Measurements from ENCODE around the gene TERB2. TPM values are rescaled to one million over a fixed set of nuclear protein-coding genes. Genes with fewer than 3 reads are reported as not detected.
"Not testable (repeated sequence)": the region's sequence is repeated elsewhere in the genome, so short reads cannot be mapped to it uniquely, and the experiment has no call there.

Gene TERB2
- total RNA-seq, 2 experiments from 2014 or later: not detected

GRCh38 chr15:44977781-44978180 is 21.3 kb downstream of the TERB2 start:
- H3K27ac Mint-ChIP-seq; H3K36me3 Mint-ChIP-seq (ENCODE audit: low read depth); H3K4me1 Mint-ChIP-seq (ENCODE audit: low read depth); H3K4me3 Mint-ChIP-seq; intact Hi-C loops (cut with micrococcal nuclease); H3K27me3 Mint-ChIP-seq (ENCODE audit: low read depth); DNase-seq; H3K9me3 Mint-ChIP-seq: not testable (repeated sequence)
- CTCF ChIA-PET: interaction anchor here (1.0 kb wide), 1 partner anchor 14 kb away, joined by 3 read pairs; no protein-coding TSS in a partner anchor

GRCh38 chr15:44979617-44980339 is 23.3 kb downstream of the TERB2 start:
- H3K27me3 Mint-ChIP-seq (ENCODE audit: low read depth); DNase-seq; CTCF ChIA-PET; H3K27ac Mint-ChIP-seq; H3K4me3 Mint-ChIP-seq; intact Hi-C loops (cut with micrococcal nuclease); H3K9me3 Mint-ChIP-seq; H3K36me3 Mint-ChIP-seq (ENCODE audit: low read depth); H3K4me1 Mint-ChIP-seq (ENCODE audit: low read depth): not testable (repeated sequence)

GRCh38 chr15:44984144-44984543 is 27.7 kb downstream of the TERB2 start:
- H3K4me1 Mint-ChIP-seq (ENCODE audit: low read depth); H3K4me3 Mint-ChIP-seq; H3K27me3 Mint-ChIP-seq (ENCODE audit: low read depth); CTCF ChIA-PET; intact Hi-C loops (cut with micrococcal nuclease); H3K27ac Mint-ChIP-seq; DNase-seq; H3K36me3 Mint-ChIP-seq (ENCODE audit: low read depth); H3K9me3 Mint-ChIP-seq: not testable (repeated sequence)

GRCh38 chr15:44986346-44987055 is 30.0 kb downstream of the TERB2 start:
- H3K4me1 Mint-ChIP-seq (ENCODE audit: low read depth); CTCF ChIA-PET; H3K9me3 Mint-ChIP-seq; H3K27ac Mint-ChIP-seq; H3K36me3 Mint-ChIP-seq (ENCODE audit: low read depth); DNase-seq; intact Hi-C loops (cut with micrococcal nuclease); H3K4me3 Mint-ChIP-seq; H3K27me3 Mint-ChIP-seq (ENCODE audit: low read depth): not testable (repeated sequence)

GRCh38 chr15:44987711-44988110 is 31.2 kb downstream of the TERB2 start:
- CTCF ChIA-PET; H3K4me1 Mint-ChIP-seq (ENCODE audit: low read depth); H3K9me3 Mint-ChIP-seq; DNase-seq; H3K27me3 Mint-ChIP-seq (ENCODE audit: low read depth); H3K27ac Mint-ChIP-seq; H3K4me3 Mint-ChIP-seq; intact Hi-C loops (cut with micrococcal nuclease); H3K36me3 Mint-ChIP-seq (ENCODE audit: low read depth): not testable (repeated sequence)

GRCh38 chr15:44988184-44988869 is 31.8 kb downstream of the TERB2 start:
- H3K4me1 Mint-ChIP-seq (ENCODE audit: low read depth); H3K27ac Mint-ChIP-seq; H3K9me3 Mint-ChIP-seq; CTCF ChIA-PET; H3K4me3 Mint-ChIP-seq; H3K27me3 Mint-ChIP-seq (ENCODE audit: low read depth); intact Hi-C loops (cut with micrococcal nuclease); H3K36me3 Mint-ChIP-seq (ENCODE audit: low read depth); DNase-seq: not testable (repeated sequence)

- H3K36me3 Mint-ChIP-seq (ENCODE audit: low read depth); intact Hi-C loops (cut with micrococcal nuclease); H3K4me3 Mint-ChIP-seq; H3K27me3 Mint-ChIP-seq (ENCODE audit: low read depth); H3K27ac Mint-ChIP-seq; H3K9me3 Mint-ChIP-seq; H3K4me1 Mint-ChIP-seq (ENCODE audit: low read depth); CTCF ChIA-PET; DNase-seq: not testable (repeated sequence)
Observed at GRCh38 chr15:44988870-44989219, 32.4 kb downstream of the TERB2 start.

- DNase-seq; H3K27ac Mint-ChIP-seq; intact Hi-C loops (cut with micrococcal nuclease); CTCF ChIA-PET; H3K4me3 Mint-ChIP-seq; H3K9me3 Mint-ChIP-seq; H3K36me3 Mint-ChIP-seq (ENCODE audit: low read depth); H3K4me1 Mint-ChIP-seq (ENCODE audit: low read depth); H3K27me3 Mint-ChIP-seq (ENCODE audit: low read depth): not testable (repeated sequence)
Observed at GRCh38 chr15:44997632-44998031, 41.1 kb downstream of the TERB2 start.

GRCh38 chr15:44999105-44999504 is 42.6 kb downstream of the TERB2 start:
- Mint-ChIP-seq H3K4me3 (no peak overlapping the region), H3K9me3 (no peaks in the 10 kb centered on the region), H3K36me3 (ENCODE audit: low read depth) (no peaks in the 10 kb centered on the region), H3K27ac (no peak overlapping the region), H3K4me1 (ENCODE audit: low read depth) (no peaks in the 10 kb centered on the region), H3K27me3 (ENCODE audit: low read depth) (no peaks in the 10 kb centered on the region)
- intact Hi-C loops (cut with micrococcal nuclease): no loop called here
- CTCF ChIA-PET: no interaction called here
- DNase-seq: no peak

GRCh38 chr15:45001180-45001579 is 44.7 kb downstream of the TERB2 start:
- H3K36me3 Mint-ChIP-seq (ENCODE audit: low read depth); H3K27ac Mint-ChIP-seq; H3K9me3 Mint-ChIP-seq; H3K4me1 Mint-ChIP-seq (ENCODE audit: low read depth); H3K27me3 Mint-ChIP-seq (ENCODE audit: low read depth); CTCF ChIA-PET; H3K4me3 Mint-ChIP-seq; intact Hi-C loops (cut with micrococcal nuclease); DNase-seq: not testable (repeated sequence)

GRCh38 chr15:45003731-45004410 is 47.4 kb downstream of the TERB2 start:
- DNase-seq; CTCF ChIA-PET; H3K4me3 Mint-ChIP-seq; H3K27ac Mint-ChIP-seq; intact Hi-C loops (cut with micrococcal nuclease); H3K36me3 Mint-ChIP-seq (ENCODE audit: low read depth); H3K9me3 Mint-ChIP-seq; H3K4me1 Mint-ChIP-seq (ENCODE audit: low read depth); H3K27me3 Mint-ChIP-seq (ENCODE audit: low read depth): not testable (repeated sequence)

GRCh38 chr15:45004590-45005175 is 48.2 kb downstream of the TERB2 start:
- H3K27me3 Mint-ChIP-seq (ENCODE audit: low read depth); H3K36me3 Mint-ChIP-seq (ENCODE audit: low read depth); H3K9me3 Mint-ChIP-seq; DNase-seq; intact Hi-C loops (cut with micrococcal nuclease); H3K4me3 Mint-ChIP-seq; H3K27ac Mint-ChIP-seq; H3K4me1 Mint-ChIP-seq (ENCODE audit: low read depth): not testable (repeated sequence)
- CTCF ChIA-PET: interaction anchor here (0.6 kb wide), 1 partner anchor 131 kb away, joined by 3 read pairs; no protein-coding TSS in a partner anchor
